CD4-positive, alpha-beta T cell treated with Interleukin-17A for 4 hours (primary cell): ENCODE results near the gene TIMELESS.
"Not testable (repeated sequence)": the region's sequence is repeated elsewhere in the genome, so short reads cannot be mapped to it uniquely, and the experiment has no call there.

Source experiments
- DNase-seq: peaks from one replicate; pipeline ENCODE4 v3.0.0-alpha.2; 2020; ENCODE audit warnings: mixed read lengths

TIMELESS gene

GRCh38 chr12:56461235-56462159 is 12.3 kb upstream of the TIMELESS start:
- DNase-seq: no peak

GRCh38 chr12:56457817-56458216 is 8.6 kb upstream of the TIMELESS start:
- DNase-seq: no peak

GRCh38 chr12:56454557-56454956 is 5.3 kb upstream of the TIMELESS start, which contains the start of gene MIP:
Gene MIP (minus strand): TSS chr12:56454657. CDS start chr12:56454613, 44 bp downstream.
- DNase-seq: no peak

- no peak for DNase-seq
These were observed 1.9 kb upstream of the TIMELESS start for GRCh38 chr12:56451147-56451546.

- DNase-seq: no peak
These were observed 1.0 kb upstream of the TIMELESS start for GRCh38 chr12:56450241-56450640.

GRCh38 chr12:56449622-56449984 is 377 bp upstream of the TIMELESS start:
- DNase-seq: no peak

- not testable (repeated sequence) for DNase-seq
These were observed 6.0 kb downstream of the TIMELESS start for GRCh38 chr12:56443208-56443607.

- DNase-seq: no peak
These were observed 11.6 kb downstream of the TIMELESS start for GRCh38 chr12:56437430-56438176.

GRCh38 chr12:56434828-56435227 is 14.4 kb downstream of the TIMELESS start:
- no peak for DNase-seq

- no peak for DNase-seq
These were observed 17.4 kb downstream of the TIMELESS start for GRCh38 chr12:56431850-56432249.

- DNase-seq: no peak
These were observed 17.9 kb downstream of the TIMELESS start for GRCh38 chr12:56431288-56431687.

- DNase-seq: no peak
These were observed 23.2 kb downstream of the TIMELESS start for GRCh38 chr12:56425940-56426438.

- DNase-seq: no peak
These were observed 24.0 kb downstream of the TIMELESS start for GRCh38 chr12:56425193-56425592.

GRCh38 chr12:56420411-56420810 is 28.8 kb downstream of the TIMELESS start:
- DNase-seq: no peak

GRCh38 chr12:56417739-56418138 is 31.5 kb downstream of the TIMELESS start:
- DNase-seq: no peak

- DNase-seq: no peak
These were observed 34.8 kb downstream of the TIMELESS start for GRCh38 chr12:56414401-56414800.

GRCh38 chr12:56413392-56413791 is 35.8 kb downstream of the TIMELESS start:
- DNase-seq: no peak

GRCh38 chr12:56411781-56412639 is 37.2 kb downstream of the TIMELESS start:
- no peak for DNase-seq

- no peak for DNase-seq
These were observed 38.5 kb downstream of the TIMELESS start for GRCh38 chr12:56410768-56411167.

- no peak for DNase-seq
These were observed 40.3 kb downstream of the TIMELESS start for GRCh38 chr12:56408799-56409417.

GRCh38 chr12:56404227-56404626 is 45.0 kb downstream of the TIMELESS start:
- not testable (repeated sequence) for DNase-seq

- not testable (repeated sequence) for DNase-seq
These were observed 47.6 kb downstream of the TIMELESS start for GRCh38 chr12:56401612-56402011.
